ENCODE results near the gene XPO1.
"Not testable (repeated sequence)": the region's sequence is repeated elsewhere in the genome, so short reads cannot be mapped to it uniquely, and the experiment has no call there.

- TF ChIP-seq POLR2A (IDR thresholded peaks at IDR 0.05); CTCF (IDR thresholded peaks at IDR 0.05); POLR2AphosphoS5 (IDR thresholded peaks at IDR 0.05; ENCODE audit: insufficient read depth in 1 of 2, low read depth in 1 of 2): not testable (repeated sequence)
Measured at GRCh38 chr2:61468231-61468630, 69.9 kb downstream of the XPO1 start.

All from vagina (tissue), 2 donors.